Measurements from ENCODE around the gene AK9. TPM values are rescaled to one million over a fixed set of nuclear protein-coding genes. Genes with fewer than 3 reads are reported as not detected.
"Not testable (repeated sequence)": the region's sequence is repeated elsewhere in the genome, so short reads cannot be mapped to it uniquely, and the experiment has no call there.

Gene AK9
- total and polyA plus RNA-seq, 5 donors from 2014 or later, result 4.3 to 8.2 (median 6.9) TPM

- peaks cover 26% of the 10 kb centered on the region for H3K4me1 ChIP-seq (ENCODE audit: control insufficient read depth, insufficient read depth, low read length, poor library complexity, severe bottlenecking)
- ATAC-seq (ENCODE audit: low read depth in 2 of 2) (no peak), DNase-seq (no peak)
- Mint-ChIP-seq H3K27me3 (no peaks in the 10 kb centered on the region), H3K36me3 (peaks cover 79% of the 10 kb centered on the region), H3K27ac (peak overlapping the region in 2 of 3 donors; percentile 55 to 70), H3K9me3 (peaks cover 0 to 3% (median 0%) of the 10 kb centered on the region in 7 donors), H3K4me1 (peaks cover 6 to 84% (median 58%) of the 10 kb centered on the region in 4 donors), H3K4me3 (peak overlapping the region in 1 of 4 donors; percentile 23)
- H3K9me3 ChIP-seq (ENCODE audit: control insufficient read depth in 2 of 2, low read length in 2 of 2), result no peaks in the 10 kb centered on the region
- H3K36me3 ChIP-seq (ENCODE audit: control insufficient read depth, insufficient read depth, low read length), result peaks cover 96% of the 10 kb centered on the region
- H3K27ac ChIP-seq (ENCODE audit: insufficient read depth, low read length, poor library complexity, severe bottlenecking), result no peak overlapping the region
- no peak overlapping the region for H3K4me3 ChIP-seq (ENCODE audit: low read depth, low read length)
- H3K27me3 ChIP-seq (ENCODE audit: control insufficient read depth, insufficient read depth, low read length), result no peaks in the 10 kb centered on the region
Observed at GRCh38 chr6:109471105-109471810, 219.7 kb downstream of the AK9 start.

GRCh38 chr6:109469591-109470189, 221.3 kb downstream of the AK9 start:
- H3K27me3 Mint-ChIP-seq, result no peaks in the 10 kb centered on the region
- peaks cover 18% of the 10 kb centered on the region for H3K4me1 ChIP-seq (ENCODE audit: control insufficient read depth, insufficient read depth, low read length, poor library complexity, severe bottlenecking)
- peaks cover 76% of the 10 kb centered on the region for H3K36me3 Mint-ChIP-seq
- DNase-seq, result no peak
- H3K4me3 Mint-ChIP-seq, result peak overlapping the region in 1 of 4 donors; percentile 6
- no peak for ATAC-seq (ENCODE audit: low read depth in 2 of 2)
- peaks cover 0 to 3% (median 0%) of the 10 kb centered on the region in 7 donors for H3K9me3 Mint-ChIP-seq
- peak overlapping the region; percentile 59 to 99 (median 91) for H3K27ac Mint-ChIP-seq
- no peak overlapping the region for H3K4me3 ChIP-seq (ENCODE audit: low read depth, low read length)
- H3K9me3 ChIP-seq (ENCODE audit: control insufficient read depth in 2 of 2, low read length in 2 of 2), result no peaks in the 10 kb centered on the region
- H3K4me1 Mint-ChIP-seq, result peaks cover 11 to 84% (median 56%) of the 10 kb centered on the region in 4 donors
- H3K27me3 ChIP-seq (ENCODE audit: control insufficient read depth, insufficient read depth, low read length), result no peaks in the 10 kb centered on the region
- no peak overlapping the region for H3K27ac ChIP-seq (ENCODE audit: insufficient read depth, low read length, poor library complexity, severe bottlenecking)
- H3K36me3 ChIP-seq (ENCODE audit: control insufficient read depth, insufficient read depth, low read length), result peaks cover 97% of the 10 kb centered on the region

GRCh38 chr6:109467696-109468095, 223.3 kb downstream of the AK9 start:
- Mint-ChIP-seq H3K4me3 (peak overlapping the region in 2 of 4 donors; percentile 62 to 75), H3K27ac (peak overlapping the region; percentile 70 to 91 (median 88)), H3K27me3 (no peaks in the 10 kb centered on the region), H3K36me3 (peaks cover 66% of the 10 kb centered on the region), H3K9me3 (no peaks in the 10 kb centered on the region), H3K4me1 (peaks cover 11 to 80% (median 56%) of the 10 kb centered on the region in 4 donors)
- peaks cover 13% of the 10 kb centered on the region for H3K4me1 ChIP-seq (ENCODE audit: control insufficient read depth, insufficient read depth, low read length, poor library complexity, severe bottlenecking)
- DNase-seq (no peak), ATAC-seq (ENCODE audit: low read depth in 2 of 2) (no peak)
- H3K36me3 ChIP-seq (ENCODE audit: control insufficient read depth, insufficient read depth, low read length), result peaks cover 96% of the 10 kb centered on the region
- no peaks in the 10 kb centered on the region for H3K27me3 ChIP-seq (ENCODE audit: control insufficient read depth, insufficient read depth, low read length)
- H3K27ac ChIP-seq (ENCODE audit: insufficient read depth, low read length, poor library complexity, severe bottlenecking), result no peak overlapping the region
- no peaks in the 10 kb centered on the region for H3K9me3 ChIP-seq (ENCODE audit: control insufficient read depth in 2 of 2, low read length in 2 of 2)
- no peak overlapping the region for H3K4me3 ChIP-seq (ENCODE audit: low read depth, low read length)

- Mint-ChIP-seq H3K27me3 (no peaks in the 10 kb centered on the region), H3K27ac (peak overlapping the region in 2 of 3 donors; percentile 27 to 42), H3K9me3 (no peaks in the 10 kb centered on the region), H3K4me1 (peaks cover 19 to 76% (median 54%) of the 10 kb centered on the region in 4 donors), H3K4me3 (peak overlapping the region in 3 of 4 donors; percentile 21 to 35 (median 23)), H3K36me3 (peaks cover 64% of the 10 kb centered on the region)
- Histone ChIP-seq H3K9me3 (ENCODE audit: control insufficient read depth in 2 of 2, low read length in 2 of 2) (no peaks in the 10 kb centered on the region), H3K36me3 (ENCODE audit: control insufficient read depth, insufficient read depth, low read length) (peaks cover 96% of the 10 kb centered on the region), H3K4me1 (ENCODE audit: control insufficient read depth, insufficient read depth, low read length, poor library complexity, severe bottlenecking) (peaks cover 9% of the 10 kb centered on the region), H3K27ac (ENCODE audit: insufficient read depth, low read length, poor library complexity, severe bottlenecking) (no peak overlapping the region), H3K27me3 (ENCODE audit: control insufficient read depth, insufficient read depth, low read length) (no peaks in the 10 kb centered on the region), H3K4me3 (ENCODE audit: low read depth, low read length) (no peak overlapping the region)
- ATAC-seq (ENCODE audit: low read depth in 2 of 2) (no peak), DNase-seq (no peak)
Observed at GRCh38 chr6:109466212-109466923, 224.6 kb downstream of the AK9 start.

GRCh38 chr6:109465772-109466171, 225.2 kb downstream of the AK9 start:
- H3K27ac Mint-ChIP-seq, result peak overlapping the region; percentile 20 to 42 (median 27)
- Histone ChIP-seq H3K9me3 (ENCODE audit: control insufficient read depth in 2 of 2, low read length in 2 of 2) (no peaks in the 10 kb centered on the region), H3K4me1 (ENCODE audit: control insufficient read depth, insufficient read depth, low read length, poor library complexity, severe bottlenecking) (peaks cover 9% of the 10 kb centered on the region), H3K27me3 (ENCODE audit: control insufficient read depth, insufficient read depth, low read length) (no peaks in the 10 kb centered on the region), H3K27ac (ENCODE audit: insufficient read depth, low read length, poor library complexity, severe bottlenecking) (no peak overlapping the region), H3K4me3 (ENCODE audit: low read depth, low read length) (no peak overlapping the region), H3K36me3 (ENCODE audit: control insufficient read depth, insufficient read depth, low read length) (peaks cover 94% of the 10 kb centered on the region)
- DNase-seq (no peak), ATAC-seq (ENCODE audit: low read depth in 2 of 2) (no peak)
- H3K27me3 Mint-ChIP-seq, result no peaks in the 10 kb centered on the region
- peaks cover 19 to 75% (median 54%) of the 10 kb centered on the region in 4 donors for H3K4me1 Mint-ChIP-seq
- H3K36me3 Mint-ChIP-seq, result peaks cover 64% of the 10 kb centered on the region
- peak overlapping the region in 2 of 4 donors; percentile 21 to 23 for H3K4me3 Mint-ChIP-seq
- H3K9me3 Mint-ChIP-seq, result no peaks in the 10 kb centered on the region

- Mint-ChIP-seq H3K27me3 (no peaks in the 10 kb centered on the region), H3K9me3 (no peaks in the 10 kb centered on the region), H3K36me3 (peaks cover 30% of the 10 kb centered on the region), H3K27ac (peak overlapping the region; percentile 33 to 63 (median 49)), H3K4me3 (peak overlapping the region in 2 of 4 donors; percentile 29 to 68), H3K4me1 (peaks cover 32 to 70% (median 58%) of the 10 kb centered on the region in 4 donors)
- ATAC-seq (ENCODE audit: low read depth in 2 of 2) (no peak), DNase-seq (no peak)
- peaks cover 35% of the 10 kb centered on the region for H3K4me1 ChIP-seq (ENCODE audit: control insufficient read depth, insufficient read depth, low read length, poor library complexity, severe bottlenecking)
- H3K27me3 ChIP-seq (ENCODE audit: control insufficient read depth, insufficient read depth, low read length), result no peaks in the 10 kb centered on the region
- H3K27ac ChIP-seq (ENCODE audit: insufficient read depth, low read length, poor library complexity, severe bottlenecking), result peak overlapping the region; percentile 96
- no peaks in the 10 kb centered on the region for H3K9me3 ChIP-seq (ENCODE audit: control insufficient read depth in 2 of 2, low read length in 2 of 2)
- peaks cover 56% of the 10 kb centered on the region for H3K36me3 ChIP-seq (ENCODE audit: control insufficient read depth, insufficient read depth, low read length)
- H3K4me3 ChIP-seq (ENCODE audit: low read depth, low read length), result no peak overlapping the region
Observed at GRCh38 chr6:109461733-109462526, 229.1 kb downstream of the AK9 start.

- peaks cover 30% of the 10 kb centered on the region for H3K36me3 Mint-ChIP-seq
- Histone ChIP-seq H3K4me1 (ENCODE audit: control insufficient read depth, insufficient read depth, low read length, poor library complexity, severe bottlenecking) (peaks cover 42% of the 10 kb centered on the region), H3K27ac (ENCODE audit: insufficient read depth, low read length, poor library complexity, severe bottlenecking) (peak overlapping the region; percentile 96), H3K36me3 (ENCODE audit: control insufficient read depth, insufficient read depth, low read length) (peaks cover 49% of the 10 kb centered on the region)
- H3K4me3 ChIP-seq (ENCODE audit: low read depth, low read length); H3K27me3 Mint-ChIP-seq; H3K9me3 Mint-ChIP-seq; H3K27me3 ChIP-seq (ENCODE audit: control insufficient read depth, insufficient read depth, low read length); H3K4me3 Mint-ChIP-seq; DNase-seq; H3K9me3 ChIP-seq (ENCODE audit: control insufficient read depth in 2 of 2, low read length in 2 of 2); ATAC-seq (ENCODE audit: low read depth in 2 of 2): not testable (repeated sequence)
- peaks cover 34 to 77% (median 60%) of the 10 kb centered on the region in 4 donors for H3K4me1 Mint-ChIP-seq
- H3K27ac Mint-ChIP-seq, result peak overlapping the region in 1 of 3 donors; percentile 60
Observed at GRCh38 chr6:109461205-109461604, 229.8 kb downstream of the AK9 start.

Measured in CD4-positive, CD25-positive, alpha-beta regulatory T cell (primary cell).